GM12892 (cell line): ENCODE results near the gene FRMD5.
"Not testable (repeated sequence)": the region's sequence is repeated elsewhere in the genome, so short reads cannot be mapped to it uniquely, and the experiment has no call there.

Source experiments
- DNase-seq: peaks from one replicate; pipeline ENCODE4 v3.0.0; 2011; ENCODE audit not compliant: insufficient read length
- FAIRE-seq: peaks from 2 replicates; lab custom pipeline; 2011; peaks lifted over from hg19 to GRCh38; lab: Jason Lieb, UNC
- POLR2A ChIP-seq: IDR thresholded peaks from 2 replicates; pipeline ENCODE4 v1.6.1; 2011; ENCODE audit warnings: low read depth, low read length, control low read depth
- POLR2AphosphoS5 ChIP-seq: IDR thresholded peaks from 2 replicates; pipeline ENCODE4 v1.6.1; 2011; ENCODE audit warnings: low read depth, low read length, control low read depth
- TAF1 ChIP-seq: IDR thresholded peaks from 2 replicates; pipeline ENCODE4 v1.6.1; 2011; ENCODE audit warnings: low read depth, mild to moderate bottlenecking, control low read depth, low read length, borderline replicate concordance

Gene FRMD5

GRCh38 chr15:44010089-44010488 lies 185.0 kb downstream of the FRMD5 start:
- TF ChIP-seq POLR2AphosphoS5 (no peak), POLR2A (no peak), TAF1 (no peak)
- FAIRE-seq (no peak), DNase-seq (no peak)

DNA sequence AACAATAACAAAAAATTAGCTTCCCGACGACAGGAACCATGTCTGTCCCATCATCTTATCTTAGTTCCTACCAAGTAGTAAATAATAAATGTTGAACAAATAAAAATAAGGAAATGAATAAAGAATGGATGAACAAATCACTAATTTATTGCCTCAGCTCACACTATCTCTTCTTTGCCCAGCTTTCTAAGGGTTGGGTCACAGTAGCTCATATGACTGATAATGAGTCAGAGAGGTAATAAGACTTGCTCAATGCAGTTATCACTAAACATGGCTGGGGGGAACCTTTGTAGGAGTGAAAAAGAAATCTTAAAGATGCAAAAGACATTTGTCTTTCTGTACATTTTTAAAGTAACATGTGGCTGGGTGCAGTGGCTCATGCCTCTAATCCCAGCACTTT lies 186.0 kb downstream of the FRMD5 start:
- no peak for TF ChIP-seq POLR2A
- TF ChIP-seq POLR2AphosphoS5, result no peak
- TF ChIP-seq TAF1, result no peak
- DNase-seq (no peak), FAIRE-seq (no peak)

GRCh38 chr15:44000248-44000647 lies 194.8 kb downstream of the FRMD5 start:
- DNase-seq, FAIRE-seq: not testable (repeated sequence)

GRCh38 chr15:43998607-43999006 lies 196.5 kb downstream of the FRMD5 start:
- DNase-seq (no peak), FAIRE-seq (no peak)
- TF ChIP-seq POLR2A (no peak), POLR2AphosphoS5 (no peak), TAF1 (no peak)

DNA sequence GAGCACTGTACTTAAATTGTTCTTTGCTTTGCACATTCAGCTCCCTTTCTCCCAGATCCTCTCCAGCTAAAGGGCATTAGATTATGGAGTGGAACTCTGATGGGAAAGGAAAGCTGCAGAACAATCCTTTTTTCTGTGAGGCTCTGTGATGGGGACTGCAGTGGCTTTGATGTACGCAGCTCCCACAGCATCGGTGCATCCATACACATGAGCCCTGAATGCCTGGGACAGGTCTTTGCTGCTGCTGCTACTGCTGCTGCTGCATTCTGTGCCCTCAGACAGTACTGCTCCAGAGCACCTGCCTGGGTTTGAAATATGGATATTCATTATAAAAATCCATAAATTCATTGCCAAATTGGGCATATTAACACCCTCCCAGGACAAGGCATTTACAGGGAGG lies 203.9 kb downstream of the FRMD5 start:
- no peak for FAIRE-seq

DNA sequence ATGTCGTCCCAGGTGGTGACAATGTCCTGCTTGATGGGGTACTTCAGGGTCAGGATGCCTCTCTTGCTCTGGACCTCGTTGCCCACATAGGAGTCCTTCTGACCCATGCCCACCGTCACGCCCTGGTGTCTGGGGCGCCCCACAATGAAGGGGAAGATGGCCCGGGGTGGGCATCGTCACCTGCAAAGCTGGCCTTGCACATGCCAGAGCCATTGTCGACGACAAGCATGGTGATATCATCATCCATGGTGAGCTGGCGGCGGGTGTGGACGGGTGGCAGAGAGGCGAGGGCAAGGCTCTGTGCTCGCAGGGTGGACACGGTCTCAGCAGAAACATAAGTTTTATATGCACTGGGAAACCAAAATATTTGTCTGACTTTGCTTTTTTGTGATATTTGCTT lies 205.1 kb downstream of the FRMD5 start:
- TF ChIP-seq POLR2AphosphoS5 (no peak), POLR2A (no peak), TAF1 (no peak)
- DNase-seq (no peak), FAIRE-seq (no peak)

More for the DNA sequence above, 203.9 kb downstream of the FRMD5 start:
- TF ChIP-seq POLR2A (no peak), POLR2AphosphoS5 (no peak), TAF1 (no peak)
- DNase-seq, result no peak

GRCh38 chr15:43988900-43989299 lies 206.2 kb downstream of the FRMD5 start:
- FAIRE-seq, result no peak
- DNase-seq, result no peak
- no peak for TF ChIP-seq POLR2AphosphoS5

DNA sequence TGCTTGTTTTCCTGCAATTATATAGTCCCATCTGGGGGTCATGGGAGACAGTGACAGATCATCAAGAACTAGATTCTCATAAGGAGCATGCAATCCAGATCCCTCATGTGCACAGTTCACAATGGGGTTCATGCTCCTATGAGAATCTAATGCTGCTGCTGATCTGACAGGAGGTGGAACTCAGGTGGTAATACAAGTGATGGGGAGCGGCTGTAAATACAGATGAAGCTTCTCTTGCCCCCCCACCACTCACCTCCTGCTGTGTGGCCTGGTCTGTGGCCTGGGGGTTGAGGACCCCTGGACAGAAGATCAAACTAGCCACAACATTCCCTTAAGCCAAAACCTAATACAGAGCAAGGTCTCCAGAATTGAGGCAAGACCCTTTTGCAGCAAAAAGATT lies 207.1 kb downstream of the FRMD5 start:
- TF ChIP-seq TAF1, result no peak
- no peak for TF ChIP-seq POLR2A
- no peak for TF ChIP-seq POLR2AphosphoS5
- FAIRE-seq (no peak), DNase-seq (no peak)

DNA sequence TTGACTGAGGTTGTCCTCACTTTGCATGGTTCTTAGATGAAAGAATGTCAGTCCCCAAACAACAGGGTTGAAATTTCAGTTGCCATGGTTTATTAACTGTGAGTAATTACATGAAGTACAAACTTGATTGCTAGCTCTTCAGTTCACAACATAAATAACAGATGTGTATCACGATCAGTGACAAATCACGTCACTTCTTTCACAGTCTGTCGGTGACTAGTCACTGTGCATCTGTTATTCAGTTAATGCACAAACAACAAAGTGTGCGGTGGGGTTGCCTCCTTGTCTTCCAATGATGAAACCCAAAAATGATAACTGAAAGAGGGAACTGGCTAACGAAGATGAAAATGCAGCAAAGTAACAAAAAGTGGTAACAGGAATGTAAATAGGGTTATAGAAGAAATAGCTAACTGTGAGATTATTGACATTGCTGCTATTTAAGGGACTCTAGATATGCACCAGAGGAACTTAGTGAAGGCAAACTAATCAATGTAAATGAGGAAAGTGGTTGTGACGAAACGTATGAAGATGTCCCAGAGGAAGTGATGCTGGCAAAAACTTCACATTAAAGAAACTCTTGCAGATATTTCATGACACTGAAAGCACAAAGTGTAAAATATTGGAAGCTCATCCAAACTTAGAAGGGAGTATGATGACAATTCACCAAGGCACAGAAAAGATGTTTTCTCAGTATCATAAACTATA lies 208.9 kb downstream of the FRMD5 start:
- peak; percentile 46 for FAIRE-seq
- TF ChIP-seq POLR2AphosphoS5 (no peak), TAF1 (no peak), POLR2A (no peak)
- no peak for DNase-seq

DNA sequence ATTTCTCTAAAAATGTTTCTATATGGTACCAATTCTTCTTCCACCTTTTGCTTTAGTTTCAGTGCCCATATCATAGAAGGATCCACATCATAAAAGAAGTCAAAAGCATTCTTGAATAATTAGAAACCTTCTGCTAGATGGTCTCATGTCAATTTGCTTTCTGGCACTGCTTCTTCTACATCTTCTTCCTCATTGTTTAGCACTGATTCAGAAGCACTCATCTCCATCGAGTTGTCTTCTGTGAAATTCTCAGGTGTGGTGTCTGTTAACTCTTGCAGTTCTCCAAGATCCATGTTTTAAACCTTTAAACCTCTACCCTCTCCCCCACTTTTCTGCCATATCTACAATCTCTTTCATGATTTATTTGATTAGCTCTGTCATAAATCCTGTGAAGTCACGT lies 213.5 kb downstream of the FRMD5 start:
- FAIRE-seq (no peak), DNase-seq (no peak)
- TF ChIP-seq POLR2A (no peak), TAF1 (no peak)

- DNase-seq, result no peak
- peak; percentile 62 for FAIRE-seq
- no peak for TF ChIP-seq POLR2AphosphoS5
These were observed 217.8 kb downstream of the FRMD5 start for GRCh38 chr15:43977072-43977884.

GRCh38 chr15:43975770-43976169 lies 219.3 kb downstream of the FRMD5 start:
- DNase-seq (no peak), FAIRE-seq (no peak)
- no peak for TF ChIP-seq POLR2AphosphoS5
- no peak for TF ChIP-seq TAF1
- TF ChIP-seq POLR2A, result no peak

GRCh38 chr15:43975326-43975725 lies 219.7 kb downstream of the FRMD5 start:
- FAIRE-seq (no peak), DNase-seq (no peak)
- TF ChIP-seq POLR2A (no peak), TAF1 (no peak), POLR2AphosphoS5 (no peak)

DNA sequence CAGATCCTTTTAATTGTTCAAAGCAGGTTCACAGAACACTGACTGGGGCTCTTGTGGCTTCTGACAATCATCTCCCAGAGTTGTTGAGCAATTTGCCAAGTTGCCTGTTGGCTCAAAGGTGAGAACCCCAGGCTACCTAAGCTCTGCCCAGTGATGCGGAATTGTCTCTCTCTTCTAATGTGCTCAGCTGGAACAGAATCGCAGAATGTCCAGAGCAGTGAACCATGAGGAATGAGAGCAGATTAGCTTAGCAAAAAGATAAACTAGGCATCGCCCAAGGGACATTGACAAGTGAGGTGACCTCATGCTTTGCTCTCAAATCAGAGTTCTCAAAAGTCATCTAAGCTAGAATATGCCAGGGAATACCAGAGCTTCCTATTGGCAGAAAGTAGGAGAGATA lies 220.2 kb downstream of the FRMD5 start:
- peak; percentile 33 for FAIRE-seq
- DNase-seq, result peak; percentile 15
- no peak for TF ChIP-seq POLR2AphosphoS5
- TF ChIP-seq POLR2A, result no peak
- no peak for TF ChIP-seq TAF1
